Panc1 (cell line): ENCODE data around the gene IQSEC1. TPM values are rescaled to one million over a fixed set of nuclear protein-coding genes. Genes with fewer than 3 reads are reported as not detected.

Source experiments
- ATAC-seq: fragments of 200-7000 bp; cut with Tn5 transposase; 2 replicates; pipeline ENCODE4 v1.9.1; 2020; ENCODE audit warnings: mild to moderate bottlenecking, moderate library complexity
- BruUV-seq: library from RNA; stranded (reverse); fragments of 400-500 nt; replicated peaks from 2 replicates; lab custom pipeline; 2021; lab: Mats Ljungman, UMichigan
- CTCF ChIA-PET: fragments of 300-600 bp; sonication (Branson Sonifier 250); formaldehyde crosslinking; loops from one replicate; lab custom pipeline; 2022; ENCODE audit warnings: antibody characterized with exemption; lab: Charles Lee
- POLR2A ChIA-PET: fragments of 300-600 bp; sonication (Branson Sonifier 250); formaldehyde crosslinking; loops from one replicate; lab custom pipeline; 2022; ENCODE audit warnings: antibody characterized with exemption; lab: Charles Lee
- DNase-seq: peaks from one replicate; pipeline ENCODE4 v3.0.0-alpha.2; 2010; ENCODE audit warnings: low read depth, low spot score
- H3K27ac ChIP-seq: 2 replicates; pipeline ENCODE4 v1.5.1; 2011; ENCODE audit warnings: mild to moderate bottlenecking, low read length, inconsistent platforms
- H3K27me3 ChIP-seq: fragments of 200-500 bp; sonication (Bioruptor generic); 2 replicates; pipeline ENCODE4 v1.6.0; 2014; ENCODE audit warnings: low read length, inconsistent platforms; ENCODE audit not compliant: control insufficient read depth, insufficient read depth
- H3K36me3 ChIP-seq: fragments of 200-500 bp; sonication (Bioruptor generic); 2 replicates; pipeline ENCODE4 v1.5.1; 2014; ENCODE audit warnings: inconsistent platforms, mild to moderate bottlenecking, low read length, moderate library complexity; ENCODE audit not compliant: control insufficient read depth, insufficient read depth
- H3K4me1 ChIP-seq: 2 replicates; pipeline ENCODE4 v1.5.1; 2011; ENCODE audit warnings: inconsistent platforms, mild to moderate bottlenecking, low read length, moderate library complexity; ENCODE audit not compliant: control insufficient read depth, insufficient read depth
- H3K4me3 ChIP-seq, 2 experiments: 2 replicates each; pipeline ENCODE4 v1.5.1; 2011 to 2012; ENCODE audit warnings: low read depth in 2 of 2, low read length in 2 of 2, mild to moderate bottlenecking in 2 of 2, inconsistent platforms in 1 of 2, moderate library complexity in 1 of 2
- H3K9me3 ChIP-seq: fragments of 200-500 bp; sonication (Bioruptor generic); 2 replicates; pipeline ENCODE4 v1.5.1; 2014; ENCODE audit warnings: low read depth, mild to moderate bottlenecking, inconsistent platforms, low read length, moderate library complexity; ENCODE audit not compliant: control insufficient read depth, insufficient read depth
- CTCF ChIP-seq: fragments of 450-650 bp; IDR thresholded peaks from 2 replicates; pipeline ENCODE4 v1.5.1; 2017; ENCODE audit warnings: mild to moderate bottlenecking
- POLR2AphosphoS5 ChIP-seq: IDR thresholded peaks from 2 replicates; pipeline ENCODE4 v1.6.1; 2012; ENCODE audit warnings: mild to moderate bottlenecking, low read depth, low read length, moderate library complexity
- REST ChIP-seq, 2 experiments: IDR thresholded peaks; 2 replicates each; pipeline ENCODE4 v1.6.1; 2011 to 2012; ENCODE audit warnings: low read depth in 2 of 2, control low read depth in 1 of 2, low read length in 1 of 2, mild to moderate bottlenecking in 1 of 2, moderate library complexity in 1 of 2; ENCODE audit not compliant: insufficient read depth in 1 of 2
- SIN3A ChIP-seq: IDR thresholded peaks from 2 replicates; pipeline ENCODE4 v1.6.1; 2012; ENCODE audit warnings: low read depth, mild to moderate bottlenecking, low read length, moderate library complexity, borderline replicate concordance; ENCODE audit not compliant: insufficient read depth
- TCF7L2 ChIP-seq: IDR thresholded peaks from 2 replicates; pipeline ENCODE4 v1.6.1; 2011; ENCODE audit warnings: mild to moderate bottlenecking, low read depth, low read length, inconsistent platforms
- in situ Hi-C: cut with HindIII; loops from 2 replicates; pipeline ENCODE4 v1.10.0; 2016; ENCODE audit warnings: low sequenced_read_pairs, low pct_unique_long_range_greater_than_20kb
- intact Hi-C: fragments of 100-400 bp; cut with micrococcal nuclease; formaldehyde crosslinking; loops from one replicate; pipeline ENCODE4 v1.10.0; 2022; ENCODE audit not compliant: unreplicated experiment
- total RNA-seq: library from RNA; stranded (reverse); gene quantifications from one replicate; pipeline ENCODE4 v1.2.1, GENCODE V29; 2021; ENCODE audit not compliant: unreplicated experiment

The IQSEC1 gene
- total RNA-seq, 1 experiment from 2014 or later: 28.4 TPM

GRCh38 chr3:12960497-12960896 is 112.7 kb downstream of the IQSEC1 start:
- ChIA-PET POLR2A (interaction anchor here (0.6 kb wide), 1 partner anchor 34 kb away, joined by 3 read pairs; no protein-coding TSS in a partner anchor), CTCF (no interaction called here)
- Histone ChIP-seq H3K27me3 (no peaks in the 10 kb centered on the region), H3K27ac (no peak overlapping the region), H3K4me1 (no peaks in the 10 kb centered on the region), H3K4me3 (no peak overlapping the region), H3K36me3 (no peaks in the 10 kb centered on the region), H3K9me3 (no peaks in the 10 kb centered on the region)
- TF ChIP-seq REST (IDR thresholded peaks at IDR 0.05; ENCODE audit: insufficient read depth in 1 of 2, low read depth in 2 of 2, low read length in 1 of 2) (no peak), SIN3A (no peak), CTCF (no peak), POLR2AphosphoS5 (no peak), TCF7L2 (no peak)
- DNase-seq: no peak
- ATAC-seq: no peak
- intact Hi-C loops: no loop called here
- no TSS peak for BruUV-seq
- in situ Hi-C loops: no loop called here

DNA sequence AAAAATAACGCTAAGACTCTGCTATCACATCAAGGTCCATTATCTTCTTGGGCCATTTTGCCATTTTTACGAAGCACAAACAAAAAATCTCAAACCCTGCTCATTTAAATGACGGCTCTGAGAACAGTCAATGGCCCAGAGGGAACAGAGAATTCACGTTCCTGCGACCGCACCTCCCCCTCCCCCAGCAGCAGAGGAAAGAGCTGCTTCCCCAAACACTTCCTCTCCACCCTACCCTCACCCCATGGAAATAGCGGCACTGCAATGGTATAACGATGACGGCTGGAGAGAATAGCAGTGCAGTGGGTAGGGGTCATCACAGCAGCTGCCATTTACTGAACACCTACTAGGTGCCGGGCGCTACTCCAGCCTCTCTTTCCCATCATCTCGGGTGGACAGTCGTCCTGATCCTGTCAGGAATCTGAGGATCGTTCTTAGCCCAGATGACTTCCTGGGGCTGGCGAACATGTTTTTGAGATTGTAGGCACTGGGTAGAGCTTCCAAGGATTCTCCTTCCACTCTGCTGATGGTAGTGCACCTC is 113.3 kb downstream of the IQSEC1 start:
- in situ Hi-C loops (no loop called here), intact Hi-C loops (no loop called here)
- CTCF ChIA-PET: no interaction called here
- no TSS peak for BruUV-seq
- no peaks in the 10 kb centered on the region for H3K4me1 ChIP-seq
- H3K4me3 ChIP-seq: no peak overlapping the region
- no peaks in the 10 kb centered on the region for H3K9me3 ChIP-seq
- no peak overlapping the region for H3K27ac ChIP-seq
- DNase-seq: no peak
- H3K27me3 ChIP-seq: no peaks in the 10 kb centered on the region
- POLR2A ChIA-PET: no interaction called here
- TF ChIP-seq POLR2AphosphoS5 (no peak), SIN3A (no peak), TCF7L2 (no peak), CTCF (no peak), REST (IDR thresholded peaks at IDR 0.05; ENCODE audit: insufficient read depth in 1 of 2, low read depth in 2 of 2, low read length in 1 of 2) (no peak)
- H3K36me3 ChIP-seq: no peaks in the 10 kb centered on the region
- no peak for ATAC-seq
